B cell (primary cell): ENCODE measurements around the gene GRK1. TPM values are rescaled to one million over a fixed set of nuclear protein-coding genes. Genes with fewer than 3 reads are reported as not detected.

Experiments used
- ATAC-seq: fragments of 200-7000 bp; cut with Tn5 transposase; one replicate; pipeline ENCODE4 v1.10.0; 2021; ENCODE audit warnings: low read depth, mild to moderate bottlenecking, moderate number of reproducible peaks, moderate library complexity
- CTCF ChIA-PET: fragments of 350-600 bp; sonication (Branson Sonifier 250); formaldehyde crosslinking; loops from one replicate; lab custom pipeline; 2021; ENCODE audit warnings: antibody characterized with exemption, inconsistent platforms; lab: Charles Lee
- POLR2A ChIA-PET: fragments of 350-600 bp; sonication (Branson Sonifier 250); formaldehyde crosslinking; loops from one replicate; lab custom pipeline; 2021; ENCODE audit warnings: antibody characterized with exemption; lab: Charles Lee
- DNase-seq: peaks from one replicate; pipeline ENCODE4 v3.0.0; 2013
- H2AFZ ChIP-seq: 2 replicates; pipeline ENCODE4 v1.6.1; 2012; ENCODE audit warnings: mild to moderate bottlenecking, low read depth, low read length; ENCODE audit not compliant: insufficient read depth, poor library complexity, severe bottlenecking
- H3K27ac ChIP-seq, 2 donors: 1 replicate in 1 of 2; 2 replicates in 1 of 2; pipeline ENCODE4 v1.5.1; 2012 to 2013; ENCODE audit warnings: low read length in 2 of 2, mild to moderate bottlenecking in 2 of 2, moderate library complexity in 1 of 2
- H3K27me3 ChIP-seq, 4 experiments: fragments of 200-600 bp in 1 of 4; sonication (generic) in 1 of 4; replicated peaks in 1 of 4; 1 replicate in 2 of 4; 2 replicates in 2 of 4; pipeline versions ENCODE4 v1.6.1 to v1.7.0; 2013 to 2016; ENCODE audit warnings: low read length in 3 of 4, mild to moderate bottlenecking in 2 of 4, mixed read lengths in 1 of 4, moderate library complexity in 1 of 4; ENCODE audit not compliant: insufficient read depth in 4 of 4, control insufficient read depth in 3 of 4; ENCODE audit errors: control extremely low read depth in 1 of 4
- H3K36me3 ChIP-seq, 2 experiments: replicated peaks in 1 of 2; 1 replicate in 1 of 2; 2 replicates in 1 of 2; pipeline versions ENCODE4 v1.6.1 to v1.7.1; 2013; ENCODE audit warnings: low read length in 1 of 2; ENCODE audit not compliant: insufficient read depth in 2 of 2, control insufficient read depth in 1 of 2; ENCODE audit errors: control extremely low read depth in 1 of 2, extremely low read depth in 1 of 2
- H3K4me1 ChIP-seq, 2 donors: fragments of 200-600 bp in 1 of 2; sonication (generic) in 1 of 2; 1 replicate in 1 of 2; 2 replicates in 1 of 2; pipeline versions ENCODE4 v1.5.1 to v1.6.1; 2013 to 2017; ENCODE audit warnings: low read length in 2 of 2; ENCODE audit not compliant: control insufficient read depth in 2 of 2, insufficient read depth in 2 of 2
- H3K4me2 ChIP-seq: replicated peaks from 2 replicates; pipeline ENCODE3; 2012; ENCODE audit warnings: mild to moderate bottlenecking, low read depth, low read length; ENCODE audit not compliant: poor library complexity, severe bottlenecking
- H3K4me3 ChIP-seq, 5 experiments: fragments of 200-600 bp in 1 of 5; sonication (generic) in 1 of 5; 1 replicate in 3 of 5; 2 replicates in 2 of 5; pipeline versions ENCODE4 v1.5.1 to v1.7.0; 2011 to 2016; ENCODE audit warnings: low read length in 4 of 5, mild to moderate bottlenecking in 4 of 5, low read depth in 2 of 5, control low read depth in 1 of 5, moderate library complexity in 1 of 5; ENCODE audit not compliant: insufficient read depth in 1 of 5; ENCODE audit errors: control extremely low read depth in 1 of 5, extremely low read depth in 1 of 5
- H3K79me2 ChIP-seq: fragments of 200-600 bp; sonication (generic); one replicate; pipeline ENCODE4 v1.6.0; 2016; ENCODE audit warnings: low read length; ENCODE audit not compliant: control insufficient read depth, insufficient read depth
- H3K9ac ChIP-seq: fragments of 200-600 bp; sonication (generic); 2 replicates; pipeline ENCODE4 v1.6.1; 2017; ENCODE audit warnings: mild to moderate bottlenecking, low read length, moderate library complexity
- H3K9me3 ChIP-seq, 3 donors: one replicate each; pipeline versions ENCODE4 v1.6.1 to v1.7.1; 2013; ENCODE audit warnings: low read length in 2 of 3; ENCODE audit not compliant: control insufficient read depth in 2 of 3, insufficient read depth in 1 of 3; ENCODE audit errors: control extremely low read depth in 1 of 3
- H4K20me1 ChIP-seq: 2 replicates; pipeline ENCODE4 v1.6.0; 2012; ENCODE audit warnings: mild to moderate bottlenecking, low read length; ENCODE audit not compliant: insufficient read depth, control insufficient read depth, poor library complexity, severe bottlenecking
- H3K27ac Mint-ChIP-seq: one replicate; pipeline ENCODE4 v1.8.0; 2021; ENCODE audit warnings: mixed read lengths
- H3K27me3 Mint-ChIP-seq: one replicate; pipeline ENCODE4 v1.8.0; 2021; ENCODE audit warnings: mixed read lengths
- H3K4me1 Mint-ChIP-seq: one replicate; pipeline ENCODE4 v1.8.0; 2021; ENCODE audit warnings: mixed read lengths
- H3K4me3 Mint-ChIP-seq: one replicate; pipeline ENCODE4 v1.8.0; 2021; ENCODE audit warnings: mixed read lengths
- H3K9me3 Mint-ChIP-seq: one replicate; pipeline ENCODE4 v1.8.0; 2022; ENCODE audit warnings: mixed read lengths; ENCODE audit not compliant: insufficient read depth
- EZH2 ChIP-seq: IDR thresholded peaks from 2 replicates; pipeline ENCODE4 v1.6.1; 2012; ENCODE audit warnings: borderline replicate concordance, low read depth, mild to moderate bottlenecking, moderate library complexity, low read length; ENCODE audit not compliant: insufficient read depth, poor library complexity, severe bottlenecking
- WGBS: methylation state at CpG from one replicate; pipeline ENCODE4 v1.1.5; 2013; ENCODE audit warnings: missing lambda C conversion rate; ENCODE audit not compliant: insufficient coverage; 5-methylcytosine and 5-hydroxymethylcytosine counted together
- intact Hi-C: fragments of 100-400 bp; cut with micrococcal nuclease; formaldehyde crosslinking; loops from one replicate; pipeline ENCODE4 v1.10.0; 2022
- polyA plus RNA-seq: library from polyadenylated mRNA; depleted of rRNA; stranded (reverse); fragments of >200 nt; gene quantifications from 2 replicates; pipeline ENCODE4 v1.2.3, GENCODE V29; 2012
- total RNA-seq, 2 donors: library from RNA; stranded (reverse); fragments of 120-200 nt in 1 of 2; gene quantifications; 1 replicate in 1 of 2; 2 replicates in 1 of 2; pipeline versions ENCODE4 v1.2.3 to v1.2.4, GENCODE V29; 2013 to 2022
- TF ChIP-seq, protein P1 (sequence below): fragments of 200-600 bp; IDR thresholded peaks from one replicate; pipeline ENCODE4 v1.8.0; 2022; ENCODE audit warnings: antibody characterized with exemption, mild to moderate bottlenecking

Gene GRK1
- total and polyA plus RNA-seq, 2 donors (not counting 1 experiment from before 2014, with no cell fraction given): not detected

DNA sequence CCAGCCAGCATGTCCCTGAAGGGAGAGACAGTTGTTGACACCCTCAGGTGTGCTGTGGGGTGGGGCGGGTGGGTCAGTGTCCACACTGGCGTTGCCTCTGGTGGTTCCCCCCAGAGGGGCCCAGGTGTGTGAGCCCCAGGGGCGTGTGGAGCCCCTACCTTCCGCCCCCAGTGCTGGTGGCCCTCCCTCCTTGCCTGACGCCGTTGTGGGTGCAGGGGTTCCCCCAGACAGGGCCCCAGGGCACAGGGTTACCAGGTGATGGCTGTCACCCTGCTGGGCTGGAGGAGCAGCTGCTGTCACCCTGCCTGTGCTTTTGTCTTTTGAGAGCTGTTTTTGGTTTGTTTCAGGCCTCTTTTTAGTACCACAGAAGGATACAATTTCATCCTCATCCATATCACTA, 36.2 kb upstream of the GRK1 start:
- H3K36me3 ChIP-seq: peaks cover 0 to 49% of the 10 kb centered on the region in 2 experiments
- Mint-ChIP-seq H3K4me1 (no peaks in the 10 kb centered on the region), H3K4me3 (no peak overlapping the region), H3K9me3 (no peaks in the 10 kb centered on the region), H3K27me3 (no peaks in the 10 kb centered on the region), H3K27ac (no peak overlapping the region)
- no peaks in the 10 kb centered on the region for H3K4me1 ChIP-seq
- ATAC-seq: no peak
- no peak overlapping the region for H3K27ac ChIP-seq
- H3K9ac ChIP-seq: no peak overlapping the region
- TF ChIP-seq EZH2: no peak
- TF ChIP-seq, protein P1, sequence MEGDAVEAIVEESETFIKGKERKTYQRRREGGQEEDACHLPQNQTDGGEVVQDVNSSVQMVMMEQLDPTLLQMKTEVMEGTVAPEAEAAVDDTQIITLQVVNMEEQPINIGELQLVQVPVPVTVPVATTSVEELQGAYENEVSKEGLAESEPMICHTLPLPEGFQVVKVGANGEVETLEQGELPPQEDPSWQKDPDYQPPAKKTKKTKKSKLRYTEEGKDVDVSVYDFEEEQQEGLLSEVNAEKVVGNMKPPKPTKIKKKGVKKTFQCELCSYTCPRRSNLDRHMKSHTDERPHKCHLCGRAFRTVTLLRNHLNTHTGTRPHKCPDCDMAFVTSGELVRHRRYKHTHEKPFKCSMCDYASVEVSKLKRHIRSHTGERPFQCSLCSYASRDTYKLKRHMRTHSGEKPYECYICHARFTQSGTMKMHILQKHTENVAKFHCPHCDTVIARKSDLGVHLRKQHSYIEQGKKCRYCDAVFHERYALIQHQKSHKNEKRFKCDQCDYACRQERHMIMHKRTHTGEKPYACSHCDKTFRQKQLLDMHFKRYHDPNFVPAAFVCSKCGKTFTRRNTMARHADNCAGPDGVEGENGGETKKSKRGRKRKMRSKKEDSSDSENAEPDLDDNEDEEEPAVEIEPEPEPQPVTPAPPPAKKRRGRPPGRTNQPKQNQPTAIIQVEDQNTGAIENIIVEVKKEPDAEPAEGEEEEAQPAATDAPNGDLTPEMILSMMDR: no peak
- peaks cover 48% of the 10 kb centered on the region for H3K79me2 ChIP-seq
- ChIA-PET POLR2A (no interaction called here), CTCF (no interaction called here)
- intact Hi-C loops: no loop called here
- peaks cover 6% of the 10 kb centered on the region for H4K20me1 ChIP-seq
- no peaks in the 10 kb centered on the region for H3K27me3 ChIP-seq
- H3K4me2 ChIP-seq: no peak overlapping the region
- no peaks in the 10 kb centered on the region for H3K9me3 ChIP-seq
- no peak overlapping the region for H3K4me3 ChIP-seq
- 100% methylated on average over 3 of the region's 6 CpGs for WGBS
- no peak for DNase-seq
- H2AFZ ChIP-seq: no peak overlapping the region

DNA sequence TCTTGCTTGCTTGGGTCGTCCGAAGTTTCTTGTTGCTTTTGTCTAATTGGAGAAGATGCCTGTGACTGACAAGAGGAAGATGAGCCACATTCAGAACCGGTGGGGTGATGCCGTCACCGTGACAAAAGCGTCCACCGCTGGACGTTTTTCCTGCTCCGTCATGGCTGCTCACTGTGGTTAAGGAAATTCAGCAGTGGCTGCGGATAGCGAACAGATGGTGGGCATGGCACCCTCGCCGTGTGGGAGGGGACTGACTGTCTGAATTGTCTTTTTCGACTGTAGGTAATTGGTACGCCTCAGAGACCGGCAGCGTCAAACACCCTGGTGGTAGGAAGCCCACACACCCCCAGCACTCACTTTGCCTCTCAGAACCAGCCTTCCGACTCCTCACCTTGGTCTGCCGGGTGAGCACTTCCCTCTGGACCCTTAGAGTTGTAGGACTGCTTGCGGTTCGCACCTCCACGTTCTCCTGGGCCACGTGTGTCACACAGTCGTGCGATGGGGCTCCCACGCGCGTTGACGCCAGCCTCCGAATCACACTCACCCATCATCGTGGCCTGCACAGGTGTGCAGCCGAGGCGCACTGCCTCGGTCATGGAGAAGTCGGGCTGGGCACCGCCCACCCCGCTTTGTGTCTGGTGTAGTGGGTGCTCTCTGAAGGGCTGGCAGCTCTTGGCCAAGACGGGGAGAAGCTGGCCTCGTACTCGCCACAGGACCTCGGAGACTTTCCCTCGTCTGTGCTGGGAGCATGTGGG, 35.5 kb upstream of the GRK1 start:
- Histone ChIP-seq H3K9ac (no peak overlapping the region), H3K27ac (no peak overlapping the region), H4K20me1 (peaks cover 6% of the 10 kb centered on the region), H3K4me1 (no peaks in the 10 kb centered on the region), H3K4me2 (no peak overlapping the region), H3K79me2 (peaks cover 46% of the 10 kb centered on the region), H3K4me3 (no peak overlapping the region), H3K27me3 (no peaks in the 10 kb centered on the region), H3K36me3 (peaks cover 0 to 56% of the 10 kb centered on the region in 2 experiments), H3K9me3 (no peaks in the 10 kb centered on the region), H2AFZ (no peak overlapping the region)
- intact Hi-C loops: no loop called here
- CTCF ChIA-PET: no interaction called here
- Mint-ChIP-seq H3K9me3 (no peaks in the 10 kb centered on the region), H3K27ac (no peak overlapping the region), H3K4me3 (no peak overlapping the region), H3K4me1 (no peaks in the 10 kb centered on the region), H3K27me3 (no peaks in the 10 kb centered on the region)
- DNase-seq (no peak), ATAC-seq (no peak)
- TF ChIP-seq, protein P1: no peak
- TF ChIP-seq EZH2: no peak
- 98% methylated on average over 36 of the region's 42 CpGs for WGBS
- POLR2A ChIA-PET: no interaction called here
